Heart right ventricle (tissue), 16 donors: ENCODE data around the gene ITSN2. TPM values are rescaled to one million over a fixed set of nuclear protein-coding genes. Genes with fewer than 3 reads are reported as not detected.

Experiments used
- ATAC-seq, 8 donors: fragments of 200-7000 bp; cut with Tn5 transposase; one replicate each; pipeline ENCODE4 v1.9.1; 2020; ENCODE audit warnings: mild to moderate bottlenecking in 8 of 8, moderate library complexity in 8 of 8, moderate number of reproducible peaks in 1 of 8
- DNase-seq, 2 donors: peaks; one replicate each; pipeline ENCODE4 v3.0.0-alpha.2; 2020
- H3K27ac ChIP-seq, 10 donors: fragments of 200-600 bp; sonication (generic) in 2 of 10; one replicate each; pipeline versions ENCODE4 v1.5.0 to v1.8.0; 2020 to 2022; ENCODE audit warnings: mild to moderate bottlenecking in 3 of 10
- H3K27me3 ChIP-seq, 7 donors: fragments of 200-600 bp; one replicate each; pipeline ENCODE4 v1.8.0; 2021 to 2022; ENCODE audit warnings: mild to moderate bottlenecking in 2 of 7
- H3K36me3 ChIP-seq, 9 donors: fragments of 200-600 bp; sonication (generic) in 1 of 9; one replicate each; pipeline versions ENCODE4 v1.5.0 to v1.8.0; 2020 to 2022; ENCODE audit warnings: mild to moderate bottlenecking in 2 of 9
- H3K4me1 ChIP-seq, 9 donors: fragments of 200-600 bp; sonication (generic) in 1 of 9; one replicate each; pipeline versions ENCODE4 v1.5.0 to v1.8.0; 2020 to 2022; ENCODE audit warnings: mild to moderate bottlenecking in 4 of 9
- H3K4me3 ChIP-seq, 10 donors: fragments of 200-600 bp; sonication (generic) in 2 of 10; one replicate each; pipeline versions ENCODE4 v1.5.0 to v1.8.0; 2020 to 2022; ENCODE audit warnings: mild to moderate bottlenecking in 7 of 10, moderate library complexity in 2 of 10
- H3K9me3 ChIP-seq, 11 donors: fragments of 200-600 bp in 10 of 11; sonication (generic) in 2 of 11; one replicate each; pipeline versions ENCODE4 v1.5.0 to v1.8.0; 2013 to 2022; ENCODE audit warnings: mild to moderate bottlenecking in 2 of 11, control low read depth in 1 of 11, moderate library complexity in 1 of 11
- WGBS, 2 donors: extraction: QIAGEN DNeasy Blood & Tissue Kit; methylation state at CpG; one replicate each; pipeline ENCODE4 v1.1.7; 2013; ENCODE audit warnings: inconsistent platforms in 1 of 2; 5-methylcytosine and 5-hydroxymethylcytosine counted together
- intact Hi-C, 10 donors: fragments of 100-400 bp; cut with DNase I; formaldehyde crosslinking; loops; one replicate each; pipeline versions ENCODE4 v1.11.1 to v1.14.2; 2022
- polyA plus RNA-seq, 2 donors: library from polyadenylated mRNA; stranded (reverse); fragments of 200-250 nt; gene quantifications; one replicate each; pipeline ENCODE4 v1.2.3, GENCODE V29; 2013
- total RNA-seq, 10 donors: library from RNA; stranded (reverse); fragmentation: NEBNext Ultra II Directional in 3 of 10; extraction: Animal tissue kit (Norgen Biotek cat#: 25700) in 3 of 10; gene quantifications; one replicate each; pipeline versions ENCODE4 v1.2.1 to v1.2.4, GENCODE V29; 2021 to 2023
- TF ChIP-seq, protein P1 (sequence below), 9 donors: fragments of 200-600 bp; sonication (generic) in 2 of 9; IDR thresholded peaks; one replicate each; pipeline versions ENCODE4 v1.5.0 to v1.8.0; 2021 to 2022; ENCODE audit warnings: antibody characterized with exemption in 9 of 9, mild to moderate bottlenecking in 5 of 9, moderate library complexity in 1 of 9
- donor health status: Arrhythmogenic right ventricular cardiomyopathy.
- donor health status: ischemic (EF 13 %, LVEDD 7.1; RV severe dilation, severe dysfunction).
- donor health status: healthy with polysubstance abuse.
- donor health status: DM: no; HTN: yes; CAD: no.
- donor health status: DM: no; HTN: no; CAD: no.
- donor health status: ischemic (EF 25% LVEDD 6.9; RV normal size, moderate dysfunction).
- donor health status: ischemic (EF 25% LVEDD 5.7; RV mildly dilated, moderate dysfunction).
- donor health status: healthy.
- donor health status: DM: yes; HTN: yes; CAD: no.
- donor health status: Ischemic cardiomyopathy.
- donor health status: ischemic (EF 35%, LVEDD 5.7; RV mildly dilated, moderate dysfunction).
- donor health status: nonischemic (EF 11% LVEDD 7.7; RV severe dilation, severe dysfunction).
- donor health status: DM: yes; HTN: yes; CAD: no.
- donor health status: PGD.
- donor health status: ischemic (EF 29% LVEDD 5.4; RV normal size, mild dysfunction).
- donor health status: nonischemic (EF 23%, LVEDD 6.1; RV moderate dilation, normal function).

ITSN2 gene
- total and polyA plus RNA-seq, 12 donors, result 16.8 to 49.8 (median 38.2) TPM

DNA sequence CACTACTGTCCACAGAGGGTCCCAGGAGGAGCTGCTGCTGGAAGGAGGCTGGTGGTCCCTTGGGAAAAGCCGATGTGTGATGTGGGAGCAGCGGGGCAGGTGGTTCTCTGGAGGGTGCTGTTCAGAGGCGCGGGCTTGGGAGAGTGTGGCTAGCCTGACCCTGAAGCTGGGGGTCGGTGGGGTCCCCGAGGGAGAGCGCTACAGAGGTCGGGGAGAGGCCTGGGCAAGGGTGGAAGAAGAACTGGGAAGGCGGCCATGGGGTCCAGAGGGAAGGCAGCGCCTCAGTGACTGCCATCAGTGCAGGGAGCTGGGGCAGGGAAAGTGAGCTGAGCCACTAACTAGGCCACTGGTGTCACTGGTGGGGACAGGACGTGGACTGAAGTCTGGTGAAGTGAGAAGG is 153.0 kb downstream of the ITSN2 start:
- DNase-seq (no peak), ATAC-seq (no peak)
- no peaks in the 10 kb centered on the region for H3K27me3 ChIP-seq
- H3K4me1 ChIP-seq, result no peaks in the 10 kb centered on the region
- H3K9me3 ChIP-seq, result no peaks in the 10 kb centered on the region
- intact Hi-C loops, result no loop called here
- TF ChIP-seq, protein P1, sequence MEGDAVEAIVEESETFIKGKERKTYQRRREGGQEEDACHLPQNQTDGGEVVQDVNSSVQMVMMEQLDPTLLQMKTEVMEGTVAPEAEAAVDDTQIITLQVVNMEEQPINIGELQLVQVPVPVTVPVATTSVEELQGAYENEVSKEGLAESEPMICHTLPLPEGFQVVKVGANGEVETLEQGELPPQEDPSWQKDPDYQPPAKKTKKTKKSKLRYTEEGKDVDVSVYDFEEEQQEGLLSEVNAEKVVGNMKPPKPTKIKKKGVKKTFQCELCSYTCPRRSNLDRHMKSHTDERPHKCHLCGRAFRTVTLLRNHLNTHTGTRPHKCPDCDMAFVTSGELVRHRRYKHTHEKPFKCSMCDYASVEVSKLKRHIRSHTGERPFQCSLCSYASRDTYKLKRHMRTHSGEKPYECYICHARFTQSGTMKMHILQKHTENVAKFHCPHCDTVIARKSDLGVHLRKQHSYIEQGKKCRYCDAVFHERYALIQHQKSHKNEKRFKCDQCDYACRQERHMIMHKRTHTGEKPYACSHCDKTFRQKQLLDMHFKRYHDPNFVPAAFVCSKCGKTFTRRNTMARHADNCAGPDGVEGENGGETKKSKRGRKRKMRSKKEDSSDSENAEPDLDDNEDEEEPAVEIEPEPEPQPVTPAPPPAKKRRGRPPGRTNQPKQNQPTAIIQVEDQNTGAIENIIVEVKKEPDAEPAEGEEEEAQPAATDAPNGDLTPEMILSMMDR (IDR thresholded peaks at IDR 0.05), result no peak
- 84 to 91% methylated on average over 10 to 11 of the region's 11 CpGs for WGBS, 2 donors
- H3K27ac ChIP-seq, result no peak overlapping the region
- H3K4me3 ChIP-seq, result no peak overlapping the region
- H3K36me3 ChIP-seq, result peaks cover 5 to 100% (median 60%) of the 10 kb centered on the region in 9 donors

DNA sequence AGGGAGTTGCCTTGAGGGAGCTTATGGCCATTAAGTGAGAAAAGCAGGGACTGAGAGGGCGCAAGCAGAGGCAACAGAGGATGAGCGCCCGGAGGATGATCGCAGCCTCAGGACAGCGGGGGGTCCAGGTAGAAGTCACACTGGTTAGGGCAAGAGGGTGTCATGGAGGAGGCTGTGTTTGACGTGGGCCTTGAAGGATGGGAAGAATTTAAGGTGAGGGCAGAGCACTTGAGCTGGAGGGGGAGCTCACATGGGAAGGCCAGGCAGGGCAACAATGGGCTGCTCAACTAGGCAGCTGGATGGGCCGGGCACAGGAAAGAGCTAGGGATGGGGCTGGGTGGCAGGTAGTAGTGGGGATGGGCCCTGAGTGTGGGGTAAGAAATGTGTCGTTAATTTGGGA is 153.6 kb downstream of the ITSN2 start:
- Histone ChIP-seq H3K4me3 (no peak overlapping the region), H3K9me3 (no peaks in the 10 kb centered on the region), H3K27ac (no peak overlapping the region), H3K27me3 (no peaks in the 10 kb centered on the region), H3K36me3 (peaks cover 5 to 98% (median 54%) of the 10 kb centered on the region in 9 donors), H3K4me1 (peaks cover 0 to 2% (median 0%) of the 10 kb centered on the region in 9 donors)
- ATAC-seq (no peak), DNase-seq (no peak)
- intact Hi-C loops, result no loop called here
- TF ChIP-seq, protein P1 (IDR thresholded peaks at IDR 0.05), result no peak
- 84 to 92% methylated on average over 8 of the region's 8 CpGs for WGBS, 2 donors

DNA sequence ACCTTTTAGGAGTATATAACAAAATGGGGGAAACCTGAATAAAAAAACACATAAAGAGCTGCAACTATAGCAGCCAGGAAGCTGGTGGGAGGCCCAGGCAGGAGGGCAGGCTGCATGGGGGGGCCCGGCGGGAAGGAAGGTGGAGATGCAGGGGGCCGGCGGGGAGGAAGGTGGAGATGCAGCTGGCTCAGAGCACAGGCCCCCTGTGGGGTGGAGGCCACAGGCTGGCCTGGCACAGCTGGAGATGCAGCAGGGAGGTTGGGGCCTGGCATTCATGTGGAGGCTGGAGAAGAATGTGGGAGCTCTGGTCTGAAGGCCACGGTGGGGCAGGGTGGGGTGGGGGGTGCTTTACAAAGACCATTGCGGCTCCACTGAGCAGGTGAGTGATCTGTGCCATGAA is 154.1 kb downstream of the ITSN2 start:
- Histone ChIP-seq H3K9me3 (no peaks in the 10 kb centered on the region), H3K27ac (no peak overlapping the region), H3K27me3 (no peaks in the 10 kb centered on the region), H3K4me3 (no peak overlapping the region), H3K36me3 (peaks cover 5 to 95% (median 52%) of the 10 kb centered on the region in 9 donors), H3K4me1 (peaks cover 0 to 7% (median 0%) of the 10 kb centered on the region in 9 donors)
- TF ChIP-seq, protein P1 (IDR thresholded peaks at IDR 0.05), result no peak
- ATAC-seq (no peak), DNase-seq (no peak)
- intact Hi-C loops, result no loop called here
- 91 to 94% methylated on average over 6 of the region's 6 CpGs for WGBS, 2 donors

DNA sequence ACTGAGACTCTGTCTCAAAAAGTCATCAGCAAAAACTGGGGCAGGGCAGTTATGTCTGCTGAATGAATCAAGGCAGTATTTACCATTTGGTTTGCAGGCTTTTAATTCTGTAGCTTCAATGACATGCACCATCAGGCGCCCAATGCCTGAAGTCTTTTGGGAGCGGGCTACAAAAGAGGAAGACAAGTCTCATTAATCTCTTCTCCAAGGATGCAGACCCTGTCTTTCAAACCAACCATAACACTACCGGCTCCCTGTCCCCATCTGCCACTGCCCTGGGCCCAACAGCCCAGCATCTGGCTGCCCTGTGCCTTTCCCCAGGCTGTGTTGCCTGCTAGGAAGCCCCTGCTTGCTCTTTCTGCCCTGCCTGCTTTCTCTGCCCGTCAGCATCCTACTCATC is 155.2 kb downstream of the ITSN2 start:
- intact Hi-C loops, result no loop called here
- DNase-seq (no peak), ATAC-seq (no peak)
- Histone ChIP-seq H3K9me3 (no peaks in the 10 kb centered on the region), H3K4me1 (peaks cover 0 to 16% (median 0%) of the 10 kb centered on the region in 9 donors), H3K27me3 (no peaks in the 10 kb centered on the region), H3K27ac (no peak overlapping the region), H3K4me3 (no peak overlapping the region), H3K36me3 (peaks cover 0 to 84% (median 48%) of the 10 kb centered on the region in 9 donors)
- WGBS, 2 donors, result 95% methylated on average over 4 of the region's 4 CpGs
- TF ChIP-seq, protein P1 (IDR thresholded peaks at IDR 0.05), result no peak
